C4-2B (cell line): ENCODE results near the gene PPTC7.

Experiments used
- CTCF ChIP-seq: fragments of 450-650 bp; conservative IDR thresholded peaks from 2 replicates; pipeline ENCODE4 v1.5.1; 2017; ENCODE audit warnings: mild to moderate bottlenecking
- ZFX ChIP-seq: fragments of 450-650 bp; IDR thresholded peaks from 2 replicates; pipeline ENCODE4 v1.6.1; 2017

DNA sequence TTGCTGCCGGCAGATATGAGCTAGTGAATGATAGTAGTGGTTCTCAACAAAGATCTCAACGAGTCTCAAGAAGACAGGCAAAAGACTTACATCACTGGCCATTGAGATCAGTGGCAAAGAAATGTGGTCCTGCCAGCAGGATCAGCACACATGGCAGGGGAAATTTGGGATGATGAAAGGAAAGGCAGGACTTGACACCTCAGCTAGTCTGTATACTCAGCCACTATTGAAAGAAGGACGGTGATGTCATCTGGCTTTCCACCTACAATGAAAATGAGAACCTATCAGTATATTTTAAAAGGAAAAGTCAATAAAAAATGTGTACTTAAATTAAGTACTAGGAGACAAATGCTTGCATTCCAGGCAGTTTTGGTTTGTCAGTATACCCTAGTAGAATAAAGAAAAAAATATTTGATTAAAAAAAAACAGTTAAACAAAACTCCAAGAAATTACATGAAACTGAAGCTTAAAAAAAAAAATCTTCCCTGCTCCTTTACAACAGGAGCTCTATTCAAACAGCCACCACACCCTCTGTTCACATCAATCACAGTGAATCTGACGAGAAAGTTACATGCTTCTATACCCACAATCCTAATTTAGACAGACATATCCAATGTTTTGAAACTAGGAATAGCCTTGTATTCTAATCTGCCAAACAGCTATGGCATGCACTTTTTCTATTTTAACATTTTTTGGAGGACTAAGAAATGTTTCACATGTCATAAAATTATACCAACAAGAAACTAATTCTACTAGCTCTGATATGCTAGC lies 46.1 kb downstream of the PPTC7 start:
- TF ChIP-seq CTCF (no peak), ZFX (no peak)
